22Rv1 (cell line): ENCODE results near the gene CD72.

ENCODE experiments used
- CTCF ChIP-seq: fragments of 450-650 bp; IDR thresholded peaks from 2 replicates; pipeline ENCODE4 v1.5.1; 2017; ENCODE audit warnings: mild to moderate bottlenecking
- ZFX ChIP-seq: fragments of 450-650 bp; IDR thresholded peaks from 2 replicates; pipeline ENCODE4 v1.6.1; 2017; ENCODE audit warnings: antibody characterized with exemption, borderline replicate concordance

- TF ChIP-seq CTCF (no peak), ZFX (no peak)
Observed at GRCh38 chr9:35562895-35563780, 55.1 kb downstream of the CD72 start.
